GM20000 (cell line): ENCODE measurements around the gene PGLYRP4.

Source experiments
- DNase-seq: peaks from one replicate; pipeline ENCODE4 v3.0.0; 2012; ENCODE audit warnings: low spot score
- CTCF ChIP-seq: IDR thresholded peaks from 2 replicates; pipeline ENCODE4 v1.5.1; 2012; ENCODE audit warnings: mild to moderate bottlenecking, control low read depth; ENCODE audit errors: extremely low read depth, missing control alignments

Gene PGLYRP4

GRCh38 chr1:153387785-153388184, 39.1 kb upstream of the PGLYRP4 start:
- no peak for DNase-seq
- TF ChIP-seq CTCF: no peak

- TF ChIP-seq CTCF: no peak
- no peak for DNase-seq
Measured at GRCh38 chr1:153387001-153387400, 38.4 kb upstream of the PGLYRP4 start.

GRCh38 chr1:153386500-153386901, 37.9 kb upstream of the PGLYRP4 start:
- TF ChIP-seq CTCF: no peak
- no peak for DNase-seq

GRCh38 chr1:153384958-153385580, 36.4 kb upstream of the PGLYRP4 start:
- no peak for TF ChIP-seq CTCF
- DNase-seq: no peak

- no peak for TF ChIP-seq CTCF
- DNase-seq: no peak
Measured at GRCh38 chr1:153380711-153381110, 32.1 kb upstream of the PGLYRP4 start.

- no peak for DNase-seq
- no peak for TF ChIP-seq CTCF
Measured at GRCh38 chr1:153379591-153379990, 30.9 kb upstream of the PGLYRP4 start.

GRCh38 chr1:153375511-153375910, 26.9 kb upstream of the PGLYRP4 start, which contains the start of gene S100A12:
Gene S100A12 (minus strand): TSS chr1:153375621. CDS start chr1:153374592, 1,029 bp downstream.
- DNase-seq: no peak
- TF ChIP-seq CTCF: no peak
